ENCODE measurements around the gene NFE2L2. TPM values are rescaled to one million over a fixed set of nuclear protein-coding genes. Genes with fewer than 3 reads are reported as not detected.

Gene NFE2L2
- total RNA-seq, 4 donors from 2014 or later = 147 to 315 (median 189) TPM

DNA sequence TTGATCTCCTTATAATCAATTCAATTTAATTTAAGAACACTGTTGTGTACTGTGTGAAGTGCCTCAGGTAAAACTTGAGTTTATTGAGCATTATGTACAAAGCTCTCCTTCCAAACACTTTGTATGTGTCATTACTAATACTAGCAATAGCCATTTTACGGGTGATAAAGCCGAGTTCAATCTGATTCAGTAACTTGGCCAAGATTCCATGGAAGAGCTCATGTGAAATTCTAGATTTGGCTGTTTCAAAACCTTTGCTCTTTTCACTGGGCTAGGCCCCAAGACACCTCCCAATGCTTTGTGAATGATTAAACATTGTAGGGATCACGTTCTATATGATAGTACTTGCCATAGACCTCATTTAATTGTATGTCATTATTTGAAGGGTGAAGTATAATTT, 8.9 kb upstream of the NFE2L2 start:
- H3K27me3 ChIP-seq = no peaks in the 10 kb centered on the region
- no peaks in the 10 kb centered on the region for H3K36me3 ChIP-seq
- no peak for TF ChIP-seq POLR2A (IDR thresholded peaks at IDR 0.05)
- TF ChIP-seq, protein P1, sequence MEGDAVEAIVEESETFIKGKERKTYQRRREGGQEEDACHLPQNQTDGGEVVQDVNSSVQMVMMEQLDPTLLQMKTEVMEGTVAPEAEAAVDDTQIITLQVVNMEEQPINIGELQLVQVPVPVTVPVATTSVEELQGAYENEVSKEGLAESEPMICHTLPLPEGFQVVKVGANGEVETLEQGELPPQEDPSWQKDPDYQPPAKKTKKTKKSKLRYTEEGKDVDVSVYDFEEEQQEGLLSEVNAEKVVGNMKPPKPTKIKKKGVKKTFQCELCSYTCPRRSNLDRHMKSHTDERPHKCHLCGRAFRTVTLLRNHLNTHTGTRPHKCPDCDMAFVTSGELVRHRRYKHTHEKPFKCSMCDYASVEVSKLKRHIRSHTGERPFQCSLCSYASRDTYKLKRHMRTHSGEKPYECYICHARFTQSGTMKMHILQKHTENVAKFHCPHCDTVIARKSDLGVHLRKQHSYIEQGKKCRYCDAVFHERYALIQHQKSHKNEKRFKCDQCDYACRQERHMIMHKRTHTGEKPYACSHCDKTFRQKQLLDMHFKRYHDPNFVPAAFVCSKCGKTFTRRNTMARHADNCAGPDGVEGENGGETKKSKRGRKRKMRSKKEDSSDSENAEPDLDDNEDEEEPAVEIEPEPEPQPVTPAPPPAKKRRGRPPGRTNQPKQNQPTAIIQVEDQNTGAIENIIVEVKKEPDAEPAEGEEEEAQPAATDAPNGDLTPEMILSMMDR (IDR thresholded peaks at IDR 0.05) = no peak
- H3K4me3 ChIP-seq = no peak overlapping the region
- no peak for DNase-seq
- intact Hi-C loops (cut with DNase I) = no loop called here
- H3K27ac ChIP-seq = peak overlapping the region; percentile 31 to 99 (median 68)
- 29 to 48% methylated on average over 3 of the region's 3 CpGs for WGBS, 2 donors
- H3K4me1 ChIP-seq = peaks cover 10 to 100% (median 18%) of the 10 kb centered on the region in 3 donors
- no peaks in the 10 kb centered on the region for H3K9me3 ChIP-seq

DNA sequence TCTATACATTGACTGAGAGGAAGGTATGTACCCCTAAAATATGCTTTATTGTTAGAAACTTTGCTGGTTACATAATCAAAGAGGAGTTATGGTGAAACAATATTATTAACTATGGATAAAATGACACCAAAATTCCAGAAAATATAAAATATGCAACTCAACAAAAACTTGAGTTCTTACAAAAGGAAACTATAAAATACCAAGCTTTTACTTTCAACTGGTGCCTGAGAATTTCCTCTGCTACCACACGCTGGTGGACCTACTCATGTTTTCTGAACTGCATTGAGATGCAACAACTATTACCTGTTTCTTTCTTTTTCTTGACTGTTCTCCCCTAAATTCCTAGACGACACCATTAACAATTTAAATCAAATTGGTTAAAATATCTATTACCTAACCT, 8.2 kb upstream of the NFE2L2 start:
- Histone ChIP-seq H3K4me1 (peaks cover 15 to 100% (median 20%) of the 10 kb centered on the region in 3 donors), H3K36me3 (no peaks in the 10 kb centered on the region), H3K9me3 (no peaks in the 10 kb centered on the region), H3K27me3 (no peaks in the 10 kb centered on the region), H3K4me3 (no peak overlapping the region), H3K27ac (peak overlapping the region in 3 of 4 donors; percentile 63 to 99 (median 73))
- DNase-seq = no peak
- TF ChIP-seq, protein P1 (IDR thresholded peaks at IDR 0.05) = no peak
- TF ChIP-seq POLR2A (IDR thresholded peaks at IDR 0.05) = no peak
- 52 to 64% methylated on average over 2 of the region's 2 CpGs for WGBS, 2 donors
- intact Hi-C loops (cut with DNase I) = no loop called here

- DNase-seq = no peak
- intact Hi-C loops (cut with DNase I) = no loop called here
- TF ChIP-seq, protein P1 (IDR thresholded peaks at IDR 0.05) = no peak
- TF ChIP-seq POLR2A (IDR thresholded peaks at IDR 0.05) = no peak
- Histone ChIP-seq H3K27me3 (no peaks in the 10 kb centered on the region), H3K9me3 (no peaks in the 10 kb centered on the region), H3K4me1 (peaks cover 15 to 100% (median 22%) of the 10 kb centered on the region in 3 donors), H3K36me3 (no peaks in the 10 kb centered on the region), H3K4me3 (no peak overlapping the region), H3K27ac (peak overlapping the region in 3 of 4 donors; percentile 3 to 99 (median 73))
- WGBS, 2 donors = 88 to 91% methylated on average over 1 of the region's 1 CpG
Observed at GRCh38 chr2:177271981-177272666, 7.6 kb upstream of the NFE2L2 start.

GRCh38 chr2:177270531-177270930, 6.0 kb upstream of the NFE2L2 start:
- Histone ChIP-seq H3K4me1 (peaks cover 14 to 100% (median 34%) of the 10 kb centered on the region in 3 donors), H3K4me3 (no peak overlapping the region), H3K36me3 (no peaks in the 10 kb centered on the region), H3K9me3 (no peaks in the 10 kb centered on the region), H3K27ac (peak overlapping the region in 3 of 4 donors; percentile 19 to 99 (median 73)), H3K27me3 (no peaks in the 10 kb centered on the region)
- DNase-seq = no peak
- WGBS, 2 donors = 57 to 79% methylated on average over 3 to 4 of the region's 4 CpGs
- no peak for TF ChIP-seq POLR2A (IDR thresholded peaks at IDR 0.05)
- TF ChIP-seq, protein P1 (IDR thresholded peaks at IDR 0.05) = no peak
- intact Hi-C loops (cut with DNase I) = no loop called here

DNA sequence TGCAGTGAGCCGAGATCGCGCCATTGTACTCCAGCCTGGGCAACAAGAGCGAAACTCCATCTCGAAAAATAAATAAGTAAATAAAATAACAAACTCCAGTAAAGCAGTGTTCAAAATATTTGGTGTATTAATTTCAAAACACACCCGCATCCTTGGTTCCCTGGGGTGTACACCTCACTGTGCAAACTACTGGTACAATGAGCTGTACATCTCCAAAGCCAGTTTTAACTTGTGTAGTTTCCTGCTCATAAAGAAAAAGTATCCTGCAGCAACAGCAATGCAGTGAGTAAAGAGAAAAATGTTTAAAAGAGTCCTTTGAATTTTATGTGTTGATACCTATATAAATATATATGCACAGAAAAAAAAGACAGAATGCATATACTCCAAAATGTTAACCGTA, 4.4 kb upstream of the NFE2L2 start:
- intact Hi-C loops (cut with DNase I) = loop anchor here (10.0 kb wide), 1 partner anchor 104 kb away; no protein-coding TSS in a partner anchor
- WGBS, 2 donors = 43 to 81% methylated on average over 7 of the region's 7 CpGs
- Histone ChIP-seq H3K27ac (peak overlapping the region; percentile 17 to 100 (median 98)), H3K27me3 (no peaks in the 10 kb centered on the region), H3K36me3 (no peaks in the 10 kb centered on the region), H3K4me1 (peaks cover 5 to 85% (median 23%) of the 10 kb centered on the region in 3 donors), H3K4me3 (no peak overlapping the region), H3K9me3 (no peaks in the 10 kb centered on the region)
- TF ChIP-seq POLR2A (IDR thresholded peaks at IDR 0.05) = no peak
- TF ChIP-seq, protein P1 (IDR thresholded peaks at IDR 0.05) = no peak
- DNase-seq = no peak
